HepG2 (cell line): ENCODE data around the gene RRP8. TPM values are rescaled to one million over a fixed set of nuclear protein-coding genes. Genes with fewer than 3 reads are reported as not detected.
A peak's percentile ranks its signal among the peaks of the same experiment; 100 is the strongest.

Experiments used
- AHDC1 ChIP-seq: sonication (generic); formaldehyde crosslinking; IDR thresholded peaks from 2 replicates; pipeline ENCODE4 v1.5.1; 2020; ENCODE audit warnings: mild to moderate bottlenecking, missing genetic modification reagents, borderline replicate concordance
- CBX5 ChIP-seq: sonication (generic); formaldehyde crosslinking; IDR thresholded peaks from 2 replicates; pipeline ENCODE4 v1.4.0; 2020; ENCODE audit warnings: missing genetic modification reagents, borderline replicate concordance
- DPF2 ChIP-seq: sonication (generic); formaldehyde crosslinking; IDR thresholded peaks from 2 replicates; pipeline ENCODE4 v1.4.0; 2020; ENCODE audit warnings: mild to moderate bottlenecking, low read depth, missing genetic modification reagents, borderline replicate concordance
- FOSL2 ChIP-seq: sonication (generic); formaldehyde crosslinking; IDR thresholded peaks from 2 replicates; pipeline ENCODE4 v1.4.0; 2020; ENCODE audit warnings: missing genetic modification reagents
- FOXK1 ChIP-seq: sonication (generic); formaldehyde crosslinking; IDR thresholded peaks from 2 replicates; pipeline ENCODE4 v1.4.0; 2020; ENCODE audit warnings: low read depth, missing genetic modification reagents, borderline replicate concordance
- IKZF4 ChIP-seq: sonication (generic); formaldehyde crosslinking; IDR thresholded peaks from 2 replicates; pipeline ENCODE4 v1.5.1; 2020; ENCODE audit warnings: borderline replicate concordance, mild to moderate bottlenecking, low read depth, missing genetic modification reagents; ENCODE audit errors: not compliant biosample characterization
- MAFF ChIP-seq: IDR thresholded peaks from 2 replicates; pipeline ENCODE4 v1.6.1; 2011; ENCODE audit warnings: low read depth, low read length, improper control_type of control experiment
- NFYB ChIP-seq: sonication (generic); formaldehyde crosslinking; IDR thresholded peaks from 2 replicates; pipeline ENCODE4 v1.4.0; 2020; ENCODE audit warnings: missing genetic modification reagents
- NONO ChIP-seq, 2 experiments: fragments of 450-650 bp in 1 of 2; sonication (generic) in 1 of 2; formaldehyde crosslinking in 1 of 2; IDR thresholded peaks in 1 of 2; conservative IDR thresholded peaks in 1 of 2; 2 replicates each; pipeline versions ENCODE4 v1.6.1 to v1.8.0; 2017 to 2022; ENCODE audit warnings: mild to moderate bottlenecking in 1 of 2, missing genetic modification reagents in 1 of 2, moderate library complexity in 1 of 2
- RAD21 ChIP-seq: fragments of 450-650 bp; formaldehyde crosslinking; IDR thresholded peaks from 2 replicates; pipeline ENCODE4 v1.5.0; 2020; ENCODE audit warnings: mild to moderate bottlenecking
- YY1 ChIP-seq: IDR thresholded peaks from 2 replicates; pipeline ENCODE4 v1.6.1; 2011; ENCODE audit warnings: low read length, low read depth, moderate library complexity, mild to moderate bottlenecking; ENCODE audit not compliant: insufficient read depth, insufficient replicate concordance
- ZNF232 ChIP-seq: sonication (generic); formaldehyde crosslinking; IDR thresholded peaks from 2 replicates; pipeline ENCODE4 v1.4.0; 2020; ENCODE audit warnings: missing genetic modification reagents, borderline replicate concordance
- ZNF235 ChIP-seq: sonication (generic); formaldehyde crosslinking; IDR thresholded peaks from 2 replicates; pipeline ENCODE4 v1.8.1; 2023; ENCODE audit warnings: mild to moderate bottlenecking, missing genetic modification reagents, borderline replicate concordance
- ZNF572 ChIP-seq: sonication (generic); formaldehyde crosslinking; IDR thresholded peaks from 2 replicates; pipeline ENCODE4 v1.5.1; 2020; ENCODE audit warnings: mild to moderate bottlenecking, missing genetic modification reagents
- ZNF709 ChIP-seq: sonication (generic); formaldehyde crosslinking; IDR thresholded peaks from 2 replicates; pipeline ENCODE4 v1.5.0; 2020; ENCODE audit warnings: mild to moderate bottlenecking, missing genetic modification reagents
- polyA plus RNA-seq, 8 experiments: library from polyadenylated mRNA; depleted of rRNA in 3 of 8; stranded (reverse) in 7 of 8; unstranded in 1 of 8; fragments of >200 nt; fragmentation: Illumina TruSeq in 4 of 8; extraction: Trizol in 4 of 8; gene quantifications; 2 replicates each; pipeline versions ENCODE4 v1.2.1 to v1.2.3, GENCODE V29; 2011 to 2016; ENCODE audit warnings: low read depth in 4 of 8, missing spikeins in 1 of 8, mixed read lengths in 1 of 8; ENCODE audit not compliant: insufficient read depth in 1 of 8
- total RNA-seq, 5 experiments: library from RNA; depleted of rRNA; stranded (reverse); fragments of >200 nt; fragmentation: Illumina TruSeq; extraction: Trizol; gene quantifications; 2 replicates each; pipeline ENCODE4 v1.2.3, GENCODE V29; 2016; ENCODE audit warnings: low read depth in 1 of 5
- TF ChIP-seq, protein P1 (sequence below): IDR thresholded peaks from 2 replicates; pipeline ENCODE4 v1.6.1; 2016; ENCODE audit warnings: low read depth, borderline replicate concordance
- TF ChIP-seq, protein P2 (sequence below): sonication (generic); formaldehyde crosslinking; IDR thresholded peaks from 2 replicates; pipeline ENCODE4 v1.8.0; 2022; ENCODE audit warnings: missing genetic modification reagents, mild to moderate bottlenecking, moderate library complexity, borderline replicate concordance
- TF ChIP-seq, protein P3 (sequence below): sonication (generic); formaldehyde crosslinking; IDR thresholded peaks from 2 replicates; pipeline ENCODE4 v1.4.0; 2020; ENCODE audit warnings: missing genetic modification reagents

RRP8 gene
- total and polyA plus RNA-seq, 2 of the 13 experiments (the other 11 are each of a cell fraction or from before 2014, with no cell fraction given), result 7.2 to 21.6 TPM

- TF ChIP-seq DPF2 (CRISPR knock-in tag) (peak; percentile 47; the same call in 1 of the 2 replicates), NONO (IDR thresholded peaks at IDR 0.05) (no peak), NONO (CRISPR knock-in tag; conservative IDR thresholded peaks at IDR 0.05) (peak; percentile 78; the same call in 1 of the 2 replicates), AHDC1 (CRISPR knock-in tag) (no peak), ZNF232 (CRISPR knock-in tag) (0 out of 2 replicates have a peak, but pooled peaks have one; percentile 26), CBX5 (CRISPR knock-in tag) (no peak), ZNF235 (CRISPR knock-in tag) (peak; percentile 55; the same call in 1 of the 2 replicates), YY1 (peak; percentile 70), ZNF709 (CRISPR knock-in tag) (peak; percentile 82), NFYB (CRISPR knock-in tag) (no peak), ZNF572 (CRISPR knock-in tag) (peak; percentile 60; the same call in 1 of the 2 replicates), FOSL2 (CRISPR knock-in tag) (peak; percentile 47; the same call in 1 of the 2 replicates), RAD21 (no peak), IKZF4 (CRISPR knock-in tag) (no peak), FOXK1 (CRISPR knock-in tag) (no peak), MAFF (0 out of 2 replicates have a peak, but pooled peaks have one; percentile 0)
- TF ChIP-seq, protein P1, sequence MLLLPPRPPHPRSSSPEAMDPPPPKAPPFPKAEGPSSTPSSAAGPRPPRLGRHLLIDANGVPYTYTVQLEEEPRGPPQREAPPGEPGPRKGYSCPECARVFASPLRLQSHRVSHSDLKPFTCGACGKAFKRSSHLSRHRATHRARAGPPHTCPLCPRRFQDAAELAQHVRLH, result peak; percentile 63; the same call in 1 of the 2 replicates
- TF ChIP-seq, protein P2, sequence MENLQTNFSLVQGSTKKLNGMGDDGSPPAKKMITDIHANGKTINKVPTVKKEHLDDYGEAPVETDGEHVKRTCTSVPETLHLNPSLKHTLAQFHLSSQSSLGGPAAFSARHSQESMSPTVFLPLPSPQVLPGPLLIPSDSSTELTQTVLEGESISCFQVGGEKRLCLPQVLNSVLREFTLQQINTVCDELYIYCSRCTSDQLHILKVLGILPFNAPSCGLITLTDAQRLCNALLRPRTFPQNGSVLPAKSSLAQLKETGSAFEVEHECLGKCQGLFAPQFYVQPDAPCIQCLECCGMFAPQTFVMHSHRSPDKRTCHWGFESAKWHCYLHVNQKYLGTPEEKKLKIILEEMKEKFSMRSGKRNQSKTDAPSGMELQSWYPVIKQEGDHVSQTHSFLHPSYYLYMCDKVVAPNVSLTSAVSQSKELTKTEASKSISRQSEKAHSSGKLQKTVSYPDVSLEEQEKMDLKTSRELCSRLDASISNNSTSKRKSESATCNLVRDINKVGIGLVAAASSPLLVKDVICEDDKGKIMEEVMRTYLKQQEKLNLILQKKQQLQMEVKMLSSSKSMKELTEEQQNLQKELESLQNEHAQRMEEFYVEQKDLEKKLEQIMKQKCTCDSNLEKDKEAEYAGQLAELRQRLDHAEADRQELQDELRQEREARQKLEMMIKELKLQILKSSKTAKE (CRISPR knock-in tag), result peak; percentile 31; the same call in 1 of the 2 replicates
- TF ChIP-seq, protein P3, sequence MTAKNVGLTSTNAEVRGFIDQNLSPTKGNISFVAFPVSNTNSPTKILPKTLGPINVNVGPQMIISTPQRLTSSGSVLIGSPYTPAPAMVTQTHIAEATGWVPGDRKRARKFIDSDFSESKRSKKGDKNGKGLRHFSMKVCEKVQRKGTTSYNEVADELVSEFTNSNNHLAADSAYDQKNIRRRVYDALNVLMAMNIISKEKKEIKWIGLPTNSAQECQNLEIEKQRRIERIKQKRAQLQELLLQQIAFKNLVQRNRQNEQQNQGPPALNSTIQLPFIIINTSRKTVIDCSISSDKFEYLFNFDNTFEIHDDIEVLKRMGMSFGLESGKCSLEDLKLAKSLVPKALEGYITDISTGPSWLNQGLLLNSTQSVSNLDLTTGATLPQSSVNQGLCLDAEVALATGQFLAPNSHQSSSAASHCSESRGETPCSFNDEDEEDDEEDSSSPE (CRISPR knock-in tag), result peak; percentile 64; the same call in 1 of the 2 replicates
These were observed 9.0 kb upstream of the RRP8 start, which contains the start of gene TAF10 (continued) for GRCh38 chr11:6612213-6613041.
